Osteoblast (primary cell): ENCODE results near the gene SUSD4. TPM values are rescaled to one million over a fixed set of nuclear protein-coding genes. Genes with fewer than 3 reads are reported as not detected.

ENCODE experiments used
- DNase-seq: peaks from one replicate; pipeline ENCODE4 v3.0.0; 2011; ENCODE audit warnings: low spot score, mixed read lengths; ENCODE audit not compliant: insufficient read length; ENCODE audit errors: missing footprints
- H2AFZ ChIP-seq: 2 replicates; pipeline ENCODE4 v1.6.0; 2011; ENCODE audit warnings: mild to moderate bottlenecking, low read length
- H3K27ac ChIP-seq: 2 replicates; pipeline ENCODE4 v1.5.1; 2011; ENCODE audit warnings: mild to moderate bottlenecking, low read depth, low read length, moderate library complexity
- H3K27me3 ChIP-seq: 2 replicates; pipeline ENCODE4 v1.6.0; 2012; ENCODE audit warnings: mild to moderate bottlenecking, control low read depth, inconsistent platforms, low read length, moderate library complexity; ENCODE audit not compliant: insufficient read depth
- H3K36me3 ChIP-seq: 2 replicates; pipeline ENCODE4 v1.5.1; 2011; ENCODE audit warnings: mild to moderate bottlenecking, low read length, control low read depth, moderate library complexity; ENCODE audit not compliant: insufficient read depth
- H3K4me1 ChIP-seq: 2 replicates; pipeline ENCODE4 v1.5.1; 2011; ENCODE audit warnings: mild to moderate bottlenecking, low read length, control low read depth, moderate library complexity; ENCODE audit not compliant: insufficient read depth
- H3K4me2 ChIP-seq: 2 replicates; pipeline ENCODE4 v1.6.0; 2011; ENCODE audit warnings: mild to moderate bottlenecking, low read length; ENCODE audit not compliant: insufficient read depth
- H3K4me3 ChIP-seq: fragments of 200-600 bp; sonication (generic); 3 replicates; pipeline ENCODE4 v1.5.1; 2012; ENCODE audit warnings: mild to moderate bottlenecking, low read length, inconsistent platforms; ENCODE audit not compliant: insufficient read depth
- H3K79me2 ChIP-seq: 2 replicates; pipeline ENCODE4 v1.6.0; 2012; ENCODE audit warnings: mild to moderate bottlenecking, low read length, control low read depth, inconsistent platforms; ENCODE audit not compliant: insufficient read depth
- H3K9me3 ChIP-seq: 2 replicates; pipeline ENCODE4 v1.5.1; 2011; ENCODE audit warnings: low read depth, low read length, control low read depth
- H4K20me1 ChIP-seq: 2 replicates; pipeline ENCODE4 v1.6.0; 2012; ENCODE audit warnings: mild to moderate bottlenecking, low read length, control low read depth; ENCODE audit not compliant: insufficient read depth
- CTCF ChIP-seq: IDR thresholded peaks from 2 replicates; pipeline ENCODE4 v1.5.1; 2011; ENCODE audit warnings: mild to moderate bottlenecking, low read depth, low read length, moderate library complexity; ENCODE audit errors: extremely low read depth
- total RNA-seq: library from RNA; depleted of rRNA; stranded (reverse); fragments of >200 nt; gene quantifications from 2 replicates; pipeline ENCODE4 v1.2.3, GENCODE V29; 2012

SUSD4 gene
- total RNA-seq, 1 donor = not detected

- no peak for TF ChIP-seq CTCF
- no peak for DNase-seq
- H3K27ac ChIP-seq = no peak overlapping the region
Measured at GRCh38 chr1:223235091-223235490, 128.9 kb downstream of the SUSD4 start.

GRCh38 chr1:223234534-223234933, 129.4 kb downstream of the SUSD4 start:
- H2AFZ ChIP-seq = no peak overlapping the region
- H3K4me2 ChIP-seq = no peak overlapping the region

More at GRCh38 chr1:223235091-223235490, 128.9 kb downstream of the SUSD4 start:
- no peaks in the 10 kb centered on the region for H3K9me3 ChIP-seq
- H3K4me1 ChIP-seq = peaks cover 34% of the 10 kb centered on the region
- no peak overlapping the region for H2AFZ ChIP-seq
- H3K4me3 ChIP-seq = no peak overlapping the region
- no peaks in the 10 kb centered on the region for H3K27me3 ChIP-seq
- no peak overlapping the region for H3K4me2 ChIP-seq
- no peaks in the 10 kb centered on the region for H4K20me1 ChIP-seq
- no peaks in the 10 kb centered on the region for H3K36me3 ChIP-seq
- no peaks in the 10 kb centered on the region for H3K79me2 ChIP-seq

GRCh38 chr1:223234170-223234514, 129.8 kb downstream of the SUSD4 start:
- Histone ChIP-seq H3K4me2 (peak overlapping the region; percentile 51), H3K27me3 (no peaks in the 10 kb centered on the region), H3K27ac (peak overlapping the region; percentile 48), H3K79me2 (no peaks in the 10 kb centered on the region), H2AFZ (peak overlapping the region; percentile 67), H4K20me1 (no peaks in the 10 kb centered on the region), H3K4me3 (no peak overlapping the region), H3K9me3 (no peaks in the 10 kb centered on the region), H3K4me1 (peaks cover 44% of the 10 kb centered on the region), H3K36me3 (no peaks in the 10 kb centered on the region)
- DNase-seq = no peak
- TF ChIP-seq CTCF = no peak

More at GRCh38 chr1:223234534-223234933, 129.4 kb downstream of the SUSD4 start:
- no peak for DNase-seq
- H3K4me1 ChIP-seq = peaks cover 40% of the 10 kb centered on the region
- TF ChIP-seq CTCF = no peak
- H3K27me3 ChIP-seq = no peaks in the 10 kb centered on the region
- H3K27ac ChIP-seq = no peak overlapping the region
- no peaks in the 10 kb centered on the region for H3K36me3 ChIP-seq
- H3K79me2 ChIP-seq = no peaks in the 10 kb centered on the region
- H3K9me3 ChIP-seq = no peaks in the 10 kb centered on the region
- no peaks in the 10 kb centered on the region for H4K20me1 ChIP-seq
- H3K4me3 ChIP-seq = no peak overlapping the region

- Histone ChIP-seq H3K4me2 (peak overlapping the region; percentile 51), H3K27me3 (no peaks in the 10 kb centered on the region), H3K36me3 (no peaks in the 10 kb centered on the region), H3K4me1 (peaks cover 48% of the 10 kb centered on the region), H4K20me1 (no peaks in the 10 kb centered on the region), H3K79me2 (no peaks in the 10 kb centered on the region), H2AFZ (peak overlapping the region; percentile 71), H3K4me3 (no peak overlapping the region), H3K27ac (peak overlapping the region; percentile 49), H3K9me3 (no peaks in the 10 kb centered on the region)
- peak; percentile 90 for DNase-seq
- no peak for TF ChIP-seq CTCF
Measured at GRCh38 chr1:223233410-223234169, 130.4 kb downstream of the SUSD4 start.
